ENCODE data around the gene NRCAM. TPM values are rescaled to one million over a fixed set of nuclear protein-coding genes. Genes with fewer than 3 reads are reported as not detected.

The NRCAM gene
- total and polyA plus RNA-seq, 3 experiments from 2014 or later: 0.27 to 1.1 (median 0.74) TPM

DNA sequence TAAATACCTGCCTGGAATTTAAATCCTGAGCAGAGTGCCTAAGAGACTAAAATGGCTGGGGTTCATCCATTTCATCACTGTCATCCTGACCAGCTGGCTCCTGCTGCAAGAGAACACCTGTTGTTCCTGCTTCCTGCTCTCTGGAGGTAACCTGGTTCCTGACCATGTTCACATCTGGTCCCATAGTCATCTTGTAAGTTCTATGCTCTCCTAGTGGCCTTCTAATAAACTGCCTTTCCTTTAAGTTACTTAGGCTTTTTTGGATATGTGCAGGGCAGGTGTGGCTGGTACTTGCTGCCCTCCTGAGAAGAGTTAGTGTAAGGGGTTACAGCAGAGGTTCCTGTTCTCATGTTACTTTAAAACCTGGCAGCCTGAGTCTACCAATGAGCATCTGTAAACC is 80.0 kb downstream of the NRCAM start:
- CTCF ChIA-PET: no interaction called here
- H3K27ac Mint-ChIP-seq: no peak overlapping the region
- no peaks in the 10 kb centered on the region for H3K36me3 Mint-ChIP-seq
- H3K36me3 ChIP-seq (ENCODE audit: insufficient read depth, low read length): no peaks in the 10 kb centered on the region
- peaks cover 0 to 6% of the 10 kb centered on the region in 2 donors for H3K27me3 Mint-ChIP-seq
- no peaks in the 10 kb centered on the region for H3K4me1 Mint-ChIP-seq
- no peak for DNase-seq
- no peaks in the 10 kb centered on the region for H3K4me1 ChIP-seq (ENCODE audit: insufficient read depth, low read length)
- no peaks in the 10 kb centered on the region for H3K9me3 ChIP-seq (ENCODE audit: low read length)
- H3K4me3 ChIP-seq (ENCODE audit: low read length): no peak overlapping the region
- POLR2A ChIA-PET: no interaction called here
- no peaks in the 10 kb centered on the region for H3K27me3 ChIP-seq (ENCODE audit: insufficient read depth, low read length, poor library complexity, severe bottlenecking)
- H3K27ac ChIP-seq (ENCODE audit: low read depth, low read length): no peak overlapping the region
- peaks cover 0 to 6% (median 0%) of the 10 kb centered on the region in 5 donors for H3K9me3 Mint-ChIP-seq
- no peak overlapping the region for H3K4me3 Mint-ChIP-seq

DNA sequence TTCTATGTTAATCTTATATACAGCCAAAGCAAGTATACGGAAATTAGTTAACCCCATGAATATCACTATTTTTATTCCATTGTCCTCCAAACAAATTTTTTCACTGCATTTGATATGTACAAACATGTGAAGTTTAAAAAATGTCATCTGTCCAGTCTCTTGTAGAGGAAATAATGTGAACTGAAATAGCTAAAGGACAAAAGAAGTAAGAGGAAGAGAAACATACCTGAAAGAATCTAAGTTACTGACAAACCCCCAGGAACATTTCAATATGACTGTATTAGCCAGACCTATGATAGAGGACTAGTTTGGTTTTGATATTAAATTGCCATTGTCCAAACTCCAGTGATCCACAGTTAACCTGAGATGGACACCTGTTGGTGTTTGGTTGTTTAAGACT is 80.6 kb downstream of the NRCAM start:
- Mint-ChIP-seq H3K9me3 (peaks cover 0 to 6% (median 0%) of the 10 kb centered on the region in 5 donors), H3K27me3 (peaks cover 0 to 11% of the 10 kb centered on the region in 2 donors), H3K4me1 (no peaks in the 10 kb centered on the region), H3K27ac (no peak overlapping the region), H3K36me3 (no peaks in the 10 kb centered on the region), H3K4me3 (no peak overlapping the region)
- DNase-seq: no peak
- H3K36me3 ChIP-seq (ENCODE audit: insufficient read depth, low read length): no peaks in the 10 kb centered on the region
- H3K4me3 ChIP-seq (ENCODE audit: low read length): no peak overlapping the region
- H3K27me3 ChIP-seq (ENCODE audit: insufficient read depth, low read length, poor library complexity, severe bottlenecking): no peaks in the 10 kb centered on the region
- H3K27ac ChIP-seq (ENCODE audit: low read depth, low read length): no peak overlapping the region
- ChIA-PET CTCF (no interaction called here), POLR2A (no interaction called here)
- no peaks in the 10 kb centered on the region for H3K4me1 ChIP-seq (ENCODE audit: insufficient read depth, low read length)
- H3K9me3 ChIP-seq (ENCODE audit: low read length): no peaks in the 10 kb centered on the region

DNA sequence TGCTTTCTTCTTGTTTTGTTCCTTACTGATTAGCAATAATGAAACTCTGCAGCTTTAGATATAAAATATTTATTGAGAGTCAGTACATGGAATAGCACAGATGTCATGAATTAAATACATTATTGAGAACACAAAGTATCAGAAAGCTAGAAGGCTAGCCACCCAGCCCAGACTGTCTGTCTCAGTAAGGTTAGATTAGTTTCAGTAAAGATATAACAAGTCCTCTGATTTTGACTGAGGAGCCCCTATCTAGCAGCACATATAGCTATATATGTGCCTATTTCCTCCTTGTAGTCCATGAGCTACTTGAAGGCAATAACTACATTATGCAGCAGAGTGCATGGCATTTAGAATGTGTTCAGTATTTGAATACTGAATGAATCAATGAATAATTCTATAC is 81.3 kb downstream of the NRCAM start:
- Histone ChIP-seq H3K4me3 (ENCODE audit: low read length) (no peak overlapping the region), H3K27me3 (ENCODE audit: insufficient read depth, low read length, poor library complexity, severe bottlenecking) (no peaks in the 10 kb centered on the region), H3K4me1 (ENCODE audit: insufficient read depth, low read length) (no peaks in the 10 kb centered on the region), H3K9me3 (ENCODE audit: low read length) (no peaks in the 10 kb centered on the region), H3K36me3 (ENCODE audit: insufficient read depth, low read length) (no peaks in the 10 kb centered on the region), H3K27ac (ENCODE audit: low read depth, low read length) (no peak overlapping the region)
- peaks cover 0 to 6% (median 0%) of the 10 kb centered on the region in 5 donors for H3K9me3 Mint-ChIP-seq
- ChIA-PET POLR2A (no interaction called here), CTCF (no interaction called here)
- DNase-seq: no peak
- H3K36me3 Mint-ChIP-seq: no peaks in the 10 kb centered on the region
- H3K27me3 Mint-ChIP-seq: peaks cover 0 to 12% of the 10 kb centered on the region in 2 donors
- no peaks in the 10 kb centered on the region for H3K4me1 Mint-ChIP-seq
- H3K4me3 Mint-ChIP-seq: no peak overlapping the region
- no peak overlapping the region for H3K27ac Mint-ChIP-seq

DNA sequence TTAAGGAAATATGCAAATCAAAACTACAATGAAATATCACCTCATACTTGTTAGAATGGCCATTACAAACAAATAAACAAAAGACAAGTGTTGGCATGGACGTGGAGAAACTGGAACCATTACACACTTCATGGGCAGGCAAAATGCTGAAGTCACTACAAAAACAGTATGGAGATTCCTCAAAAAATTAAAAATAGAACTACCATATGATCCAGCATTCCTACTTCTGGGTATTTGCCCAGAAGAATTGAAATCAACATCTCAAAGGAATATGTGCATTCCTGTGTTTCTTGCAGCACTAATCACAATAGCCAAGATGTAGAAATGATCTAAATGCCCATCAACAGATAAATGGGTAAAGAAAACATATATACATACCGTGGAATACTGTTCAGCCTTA is 83.6 kb downstream of the NRCAM start:
- no peaks in the 10 kb centered on the region for H3K36me3 Mint-ChIP-seq
- Histone ChIP-seq H3K9me3 (ENCODE audit: low read length) (no peaks in the 10 kb centered on the region), H3K27ac (ENCODE audit: low read depth, low read length) (no peak overlapping the region), H3K4me1 (ENCODE audit: insufficient read depth, low read length) (no peaks in the 10 kb centered on the region), H3K4me3 (ENCODE audit: low read length) (no peak overlapping the region), H3K36me3 (ENCODE audit: insufficient read depth, low read length) (no peaks in the 10 kb centered on the region), H3K27me3 (ENCODE audit: insufficient read depth, low read length, poor library complexity, severe bottlenecking) (no peaks in the 10 kb centered on the region)
- H3K27ac Mint-ChIP-seq: no peak overlapping the region
- ChIA-PET POLR2A (no interaction called here), CTCF (no interaction called here)
- no peak for DNase-seq
- no peak overlapping the region for H3K4me3 Mint-ChIP-seq
- H3K27me3 Mint-ChIP-seq: peaks cover 0 to 23% of the 10 kb centered on the region in 2 donors
- no peaks in the 10 kb centered on the region for H3K4me1 Mint-ChIP-seq
- H3K9me3 Mint-ChIP-seq: peaks cover 0 to 6% (median 0%) of the 10 kb centered on the region in 5 donors

DNA sequence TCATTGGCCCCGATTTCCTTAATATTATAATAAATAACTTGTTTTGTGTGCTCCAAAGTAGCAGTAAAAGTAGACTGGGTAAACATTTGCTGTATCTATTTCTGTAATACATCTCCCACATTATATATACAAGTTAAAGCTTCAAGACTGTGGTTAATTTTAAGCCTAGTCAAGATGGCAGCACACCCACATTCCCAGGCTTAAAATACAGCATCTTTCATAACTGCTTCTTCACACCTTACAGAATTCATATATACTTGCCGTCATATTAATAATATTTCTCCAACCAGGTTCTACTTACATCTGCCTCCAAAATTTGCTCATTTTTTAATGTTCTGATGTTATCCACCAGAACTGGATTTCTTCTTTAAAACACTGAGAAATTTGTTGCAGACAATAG is 85.6 kb downstream of the NRCAM start:
- no peaks in the 10 kb centered on the region for H3K4me1 ChIP-seq (ENCODE audit: insufficient read depth, low read length)
- no peaks in the 10 kb centered on the region for H3K27me3 ChIP-seq (ENCODE audit: insufficient read depth, low read length, poor library complexity, severe bottlenecking)
- no peaks in the 10 kb centered on the region for H3K9me3 ChIP-seq (ENCODE audit: low read length)
- ChIA-PET CTCF (no interaction called here), POLR2A (no interaction called here)
- DNase-seq: no peak
- Mint-ChIP-seq H3K9me3 (peaks cover 0 to 6% (median 0%) of the 10 kb centered on the region in 5 donors), H3K4me3 (no peak overlapping the region), H3K4me1 (peaks cover 0 to 3% (median 0%) of the 10 kb centered on the region in 3 donors), H3K36me3 (no peaks in the 10 kb centered on the region), H3K27me3 (peaks cover 0 to 23% of the 10 kb centered on the region in 2 donors), H3K27ac (no peak overlapping the region)
- no peak overlapping the region for H3K27ac ChIP-seq (ENCODE audit: low read depth, low read length)
- no peak overlapping the region for H3K4me3 ChIP-seq (ENCODE audit: low read length)
- H3K36me3 ChIP-seq (ENCODE audit: insufficient read depth, low read length): no peaks in the 10 kb centered on the region

DNA sequence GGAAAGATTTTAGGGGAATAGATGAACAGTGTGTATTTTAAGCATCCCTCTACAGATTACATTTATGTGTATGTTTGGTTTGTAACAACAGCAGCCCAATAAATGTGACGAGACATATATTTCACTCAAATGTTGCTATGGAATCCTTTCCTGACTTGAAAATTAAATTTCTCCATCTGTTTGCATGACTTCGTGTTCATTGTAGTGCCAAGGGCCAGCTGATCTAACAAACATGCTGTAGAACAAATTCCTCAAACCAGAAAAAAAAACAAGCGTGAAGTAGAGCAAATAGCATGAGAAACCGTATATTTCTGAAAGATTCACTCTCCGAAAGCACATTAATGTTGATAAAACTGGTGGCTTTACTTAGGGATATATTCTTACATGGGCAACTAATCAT is 87.8 kb downstream of the NRCAM start:
- H3K36me3 ChIP-seq (ENCODE audit: insufficient read depth, low read length): no peaks in the 10 kb centered on the region
- ChIA-PET POLR2A (no interaction called here), CTCF (no interaction called here)
- H3K4me1 ChIP-seq (ENCODE audit: insufficient read depth, low read length): no peaks in the 10 kb centered on the region
- H3K9me3 ChIP-seq (ENCODE audit: low read length): no peaks in the 10 kb centered on the region
- H3K27me3 ChIP-seq (ENCODE audit: insufficient read depth, low read length, poor library complexity, severe bottlenecking): no peaks in the 10 kb centered on the region
- Mint-ChIP-seq H3K4me1 (peaks cover 0 to 3% (median 0%) of the 10 kb centered on the region in 3 donors), H3K9me3 (peaks cover 0 to 6% (median 0%) of the 10 kb centered on the region in 5 donors), H3K27me3 (peaks cover 5 to 23% of the 10 kb centered on the region in 2 donors), H3K27ac (no peak overlapping the region), H3K4me3 (no peak overlapping the region), H3K36me3 (no peaks in the 10 kb centered on the region)
- no peak overlapping the region for H3K27ac ChIP-seq (ENCODE audit: low read depth, low read length)
- no peak for DNase-seq
- H3K4me3 ChIP-seq (ENCODE audit: low read length): no peak overlapping the region

DNA sequence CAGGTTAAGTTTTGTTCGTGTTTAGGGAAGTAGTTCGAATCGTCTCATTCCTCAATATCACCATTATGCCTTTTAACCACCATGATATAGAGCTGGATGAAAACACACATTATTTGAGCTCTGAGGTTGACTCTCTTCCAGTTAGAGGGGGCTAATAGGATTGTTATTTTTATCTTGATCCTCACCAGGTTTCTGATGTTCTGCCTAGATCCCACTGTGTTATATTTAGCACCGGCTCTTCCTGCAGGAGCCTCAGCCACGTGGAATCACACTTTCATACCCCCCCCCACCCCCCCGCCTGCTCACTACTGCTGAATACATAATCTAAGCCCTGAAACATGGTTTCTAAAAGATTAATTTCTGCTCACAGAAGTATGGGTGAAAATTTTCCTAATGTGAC is 88.3 kb downstream of the NRCAM start:
- Histone ChIP-seq H3K27me3 (ENCODE audit: insufficient read depth, low read length, poor library complexity, severe bottlenecking) (no peaks in the 10 kb centered on the region), H3K36me3 (ENCODE audit: insufficient read depth, low read length) (no peaks in the 10 kb centered on the region), H3K4me1 (ENCODE audit: insufficient read depth, low read length) (no peaks in the 10 kb centered on the region), H3K27ac (ENCODE audit: low read depth, low read length) (no peak overlapping the region), H3K4me3 (ENCODE audit: low read length) (no peak overlapping the region), H3K9me3 (ENCODE audit: low read length) (no peaks in the 10 kb centered on the region)
- Mint-ChIP-seq H3K4me1 (peaks cover 0 to 3% (median 0%) of the 10 kb centered on the region in 3 donors), H3K27me3 (peaks cover 5 to 23% of the 10 kb centered on the region in 2 donors), H3K27ac (no peak overlapping the region), H3K4me3 (no peak overlapping the region), H3K36me3 (no peaks in the 10 kb centered on the region), H3K9me3 (peaks cover 0 to 7% (median 0%) of the 10 kb centered on the region in 5 donors)
- ChIA-PET POLR2A (no interaction called here), CTCF (no interaction called here)
- no peak for DNase-seq

DNA sequence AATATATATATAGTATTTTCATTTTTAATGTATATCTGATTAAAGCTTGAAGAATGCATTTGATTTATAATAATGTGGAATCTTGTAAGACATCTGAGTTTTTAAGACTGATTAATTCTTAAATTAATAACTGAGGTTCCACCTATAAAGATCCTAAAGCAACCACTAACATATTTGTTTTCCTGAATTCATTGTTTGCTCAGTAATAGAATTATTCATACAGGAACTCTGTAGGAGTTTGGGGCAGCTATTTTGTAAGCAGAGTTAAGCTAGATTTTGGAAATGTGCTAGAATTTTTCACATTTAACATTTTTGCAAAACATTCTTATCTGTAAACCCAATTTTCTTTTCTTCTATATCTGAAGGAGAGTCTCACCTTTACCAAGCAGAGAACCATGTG is 88.9 kb downstream of the NRCAM start:
- Histone ChIP-seq H3K4me1 (ENCODE audit: insufficient read depth, low read length) (no peaks in the 10 kb centered on the region), H3K4me3 (ENCODE audit: low read length) (no peak overlapping the region), H3K9me3 (ENCODE audit: low read length) (no peaks in the 10 kb centered on the region), H3K36me3 (ENCODE audit: insufficient read depth, low read length) (no peaks in the 10 kb centered on the region), H3K27me3 (ENCODE audit: insufficient read depth, low read length, poor library complexity, severe bottlenecking) (no peaks in the 10 kb centered on the region), H3K27ac (ENCODE audit: low read depth, low read length) (no peak overlapping the region)
- no peak overlapping the region for H3K4me3 Mint-ChIP-seq
- POLR2A ChIA-PET: no interaction called here
- H3K4me1 Mint-ChIP-seq: peaks cover 0 to 3% (median 0%) of the 10 kb centered on the region in 3 donors
- H3K27me3 Mint-ChIP-seq: peaks cover 5 to 23% of the 10 kb centered on the region in 2 donors
- no peak overlapping the region for H3K27ac Mint-ChIP-seq
- no peaks in the 10 kb centered on the region for H3K36me3 Mint-ChIP-seq
- no peak for DNase-seq
- H3K9me3 Mint-ChIP-seq: peaks cover 0 to 5% (median 0%) of the 10 kb centered on the region in 5 donors
- CTCF ChIA-PET: no interaction called here

DNA sequence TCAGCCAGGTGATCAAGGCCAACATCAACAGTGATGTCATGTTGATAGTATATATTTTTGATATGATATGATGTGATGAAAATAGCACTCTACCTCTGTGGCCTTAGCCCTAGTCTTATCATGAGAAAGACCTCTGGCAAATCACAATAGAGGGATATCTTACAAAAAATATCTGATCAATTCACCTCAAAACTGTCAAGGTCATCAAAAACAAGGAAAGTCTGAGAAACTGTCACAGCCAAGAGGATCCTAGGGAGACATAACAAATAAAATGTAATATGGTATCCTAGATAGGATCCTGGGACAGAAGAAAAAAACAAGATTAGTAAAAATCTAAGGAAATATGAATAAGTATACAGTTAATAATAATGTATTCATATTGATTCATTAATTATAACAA is 92.6 kb downstream of the NRCAM start:
- H3K9me3 ChIP-seq (ENCODE audit: low read length): no peaks in the 10 kb centered on the region
- no peak overlapping the region for H3K27ac ChIP-seq (ENCODE audit: low read depth, low read length)
- ChIA-PET POLR2A (no interaction called here), CTCF (no interaction called here)
- H3K4me1 ChIP-seq (ENCODE audit: insufficient read depth, low read length): no peaks in the 10 kb centered on the region
- H3K27me3 Mint-ChIP-seq: peaks cover 7 to 12% of the 10 kb centered on the region in 2 donors
- H3K4me3 ChIP-seq (ENCODE audit: low read length): no peak overlapping the region
- H3K4me3 Mint-ChIP-seq: no peak overlapping the region
- H3K27me3 ChIP-seq (ENCODE audit: insufficient read depth, low read length, poor library complexity, severe bottlenecking): no peaks in the 10 kb centered on the region
- no peaks in the 10 kb centered on the region for H3K36me3 Mint-ChIP-seq
- H3K9me3 Mint-ChIP-seq: peaks cover 0 to 3% (median 0%) of the 10 kb centered on the region in 5 donors
- no peak overlapping the region for H3K27ac Mint-ChIP-seq
- H3K4me1 Mint-ChIP-seq: peaks cover 0 to 3% (median 0%) of the 10 kb centered on the region in 3 donors
- no peak for DNase-seq
- H3K36me3 ChIP-seq (ENCODE audit: insufficient read depth, low read length): no peaks in the 10 kb centered on the region

Data from CD8-positive, alpha-beta memory T cell (primary cell).